ENCODE measurements around the gene TMEM35B.

DNA sequence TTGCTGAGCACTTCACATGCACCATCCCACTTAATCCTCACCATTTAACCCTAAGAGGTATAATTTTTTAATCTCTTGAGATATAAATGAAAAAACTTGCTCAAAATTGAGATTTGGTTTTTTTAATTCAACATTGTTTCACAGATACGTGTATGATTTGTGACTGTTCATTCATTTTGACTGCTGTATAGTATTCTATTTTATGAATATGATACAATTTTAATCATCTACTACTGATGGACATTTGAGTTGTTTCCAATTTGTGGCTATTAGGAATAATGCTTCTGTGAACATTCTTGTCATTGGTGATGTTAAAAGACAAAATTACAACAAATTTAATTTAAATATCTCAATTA lies 47.2 kb upstream of the TMEM35B start:
- TF ChIP-seq, protein P1, sequence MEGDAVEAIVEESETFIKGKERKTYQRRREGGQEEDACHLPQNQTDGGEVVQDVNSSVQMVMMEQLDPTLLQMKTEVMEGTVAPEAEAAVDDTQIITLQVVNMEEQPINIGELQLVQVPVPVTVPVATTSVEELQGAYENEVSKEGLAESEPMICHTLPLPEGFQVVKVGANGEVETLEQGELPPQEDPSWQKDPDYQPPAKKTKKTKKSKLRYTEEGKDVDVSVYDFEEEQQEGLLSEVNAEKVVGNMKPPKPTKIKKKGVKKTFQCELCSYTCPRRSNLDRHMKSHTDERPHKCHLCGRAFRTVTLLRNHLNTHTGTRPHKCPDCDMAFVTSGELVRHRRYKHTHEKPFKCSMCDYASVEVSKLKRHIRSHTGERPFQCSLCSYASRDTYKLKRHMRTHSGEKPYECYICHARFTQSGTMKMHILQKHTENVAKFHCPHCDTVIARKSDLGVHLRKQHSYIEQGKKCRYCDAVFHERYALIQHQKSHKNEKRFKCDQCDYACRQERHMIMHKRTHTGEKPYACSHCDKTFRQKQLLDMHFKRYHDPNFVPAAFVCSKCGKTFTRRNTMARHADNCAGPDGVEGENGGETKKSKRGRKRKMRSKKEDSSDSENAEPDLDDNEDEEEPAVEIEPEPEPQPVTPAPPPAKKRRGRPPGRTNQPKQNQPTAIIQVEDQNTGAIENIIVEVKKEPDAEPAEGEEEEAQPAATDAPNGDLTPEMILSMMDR (IDR thresholded peaks at IDR 0.05): no peak
- TF ChIP-seq POLR2AphosphoS5 (IDR thresholded peaks at IDR 0.05; ENCODE audit: low read depth, low read length): no peak
- TF ChIP-seq, protein P2, sequence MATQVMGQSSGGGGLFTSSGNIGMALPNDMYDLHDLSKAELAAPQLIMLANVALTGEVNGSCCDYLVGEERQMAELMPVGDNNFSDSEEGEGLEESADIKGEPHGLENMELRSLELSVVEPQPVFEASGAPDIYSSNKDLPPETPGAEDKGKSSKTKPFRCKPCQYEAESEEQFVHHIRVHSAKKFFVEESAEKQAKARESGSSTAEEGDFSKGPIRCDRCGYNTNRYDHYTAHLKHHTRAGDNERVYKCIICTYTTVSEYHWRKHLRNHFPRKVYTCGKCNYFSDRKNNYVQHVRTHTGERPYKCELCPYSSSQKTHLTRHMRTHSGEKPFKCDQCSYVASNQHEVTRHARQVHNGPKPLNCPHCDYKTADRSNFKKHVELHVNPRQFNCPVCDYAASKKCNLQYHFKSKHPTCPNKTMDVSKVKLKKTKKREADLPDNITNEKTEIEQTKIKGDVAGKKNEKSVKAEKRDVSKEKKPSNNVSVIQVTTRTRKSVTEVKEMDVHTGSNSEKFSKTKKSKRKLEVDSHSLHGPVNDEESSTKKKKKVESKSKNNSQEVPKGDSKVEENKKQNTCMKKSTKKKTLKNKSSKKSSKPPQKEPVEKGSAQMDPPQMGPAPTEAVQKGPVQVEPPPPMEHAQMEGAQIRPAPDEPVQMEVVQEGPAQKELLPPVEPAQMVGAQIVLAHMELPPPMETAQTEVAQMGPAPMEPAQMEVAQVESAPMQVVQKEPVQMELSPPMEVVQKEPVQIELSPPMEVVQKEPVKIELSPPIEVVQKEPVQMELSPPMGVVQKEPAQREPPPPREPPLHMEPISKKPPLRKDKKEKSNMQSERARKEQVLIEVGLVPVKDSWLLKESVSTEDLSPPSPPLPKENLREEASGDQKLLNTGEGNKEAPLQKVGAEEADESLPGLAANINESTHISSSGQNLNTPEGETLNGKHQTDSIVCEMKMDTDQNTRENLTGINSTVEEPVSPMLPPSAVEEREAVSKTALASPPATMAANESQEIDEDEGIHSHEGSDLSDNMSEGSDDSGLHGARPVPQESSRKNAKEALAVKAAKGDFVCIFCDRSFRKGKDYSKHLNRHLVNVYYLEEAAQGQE (IDR thresholded peaks at IDR 0.05; ENCODE audit: insufficient read depth in 1 of 2, low read depth in 2 of 2, low read length in 1 of 2): no peak
- TF ChIP-seq TCF7L2 (IDR thresholded peaks at IDR 0.05; ENCODE audit: low read depth, low read length): no peak
- no peak for TF ChIP-seq SIN3A (IDR thresholded peaks at IDR 0.05; ENCODE audit: borderline replicate concordance, insufficient read depth, low read depth, low read length)
